ENCODE results near the gene PRMT9.
A peak's percentile ranks its signal among the peaks of the same experiment; 100 is the strongest.

The PRMT9 gene

DNA sequence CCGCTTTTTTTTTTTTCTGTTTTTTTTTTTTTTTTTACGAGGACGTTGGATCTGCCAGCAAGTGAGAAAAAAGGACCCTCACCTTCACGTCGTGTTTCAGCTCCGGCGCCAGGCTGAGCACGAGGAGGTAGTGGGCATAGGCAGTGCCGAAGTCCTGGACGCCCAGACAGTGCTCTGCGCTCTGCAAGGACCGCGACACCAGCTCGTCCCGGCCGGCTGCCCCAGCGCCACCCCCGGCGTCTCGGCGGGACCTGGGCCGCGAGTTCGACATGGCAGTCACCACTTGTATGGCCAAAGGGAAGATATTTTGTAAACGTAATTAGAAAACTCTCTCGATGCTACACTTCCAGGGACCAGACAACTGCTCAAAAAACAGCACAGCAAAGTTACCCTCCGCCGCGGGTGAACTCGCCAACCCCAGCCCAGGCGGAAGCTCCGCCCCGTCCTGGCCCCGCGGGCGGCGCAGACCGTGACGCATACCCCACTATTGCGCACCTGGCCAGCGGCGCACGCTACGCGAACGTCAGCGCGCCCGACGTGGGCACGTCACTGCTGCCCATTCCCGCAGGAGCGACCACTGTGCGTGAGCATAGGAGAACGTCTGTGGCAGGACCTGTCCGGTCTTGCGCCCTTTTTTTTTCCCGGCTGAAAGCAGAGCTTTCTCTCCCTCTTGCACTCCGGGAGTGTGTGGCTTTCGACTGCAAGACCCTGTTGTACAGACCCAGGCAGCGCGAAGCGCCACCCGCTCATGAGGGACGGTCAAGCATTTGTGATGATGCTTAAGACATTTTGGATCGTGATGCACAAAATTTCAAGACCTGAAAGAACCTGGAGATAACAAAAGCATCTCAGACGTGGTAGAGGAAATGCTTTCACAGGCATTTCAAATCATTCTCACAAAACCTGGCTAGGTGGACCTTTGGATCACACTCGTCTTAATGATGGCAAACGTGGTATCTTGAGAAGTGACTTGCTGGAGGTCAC is at the start of gene PRMT9:
TSS of gene PRMT9 (minus strand) at position 447 of the 984 bp plus-strand sequence. CDS start at position 271, 176 bp downstream.
- H3K4me3 ChIP-seq (ENCODE audit: low read length), result peak within 1 kb of the TSS; percentile 90
- no peak for TF ChIP-seq CTCF (conservative IDR thresholded peaks at IDR 0.05; ENCODE audit: low read length)
- peak; percentile 85 for DNase-seq (ENCODE audit: low read depth)

- peak overlapping the region; percentile 84 for H3K4me3 ChIP-seq (ENCODE audit: low read length)
- DNase-seq (ENCODE audit: low read depth), result peak; percentile 31
- no peak for TF ChIP-seq CTCF (conservative IDR thresholded peaks at IDR 0.05; ENCODE audit: low read length)
These were observed 48.7 kb upstream of the PRMT9 start for GRCh38 chr4:147732518-147733235.

- TF ChIP-seq CTCF (conservative IDR thresholded peaks at IDR 0.05; ENCODE audit: low read length), result no peak
- peak; percentile 79 for DNase-seq (ENCODE audit: low read depth)
- peak within 1 kb of the TSS; percentile 84 for H3K4me3 ChIP-seq (ENCODE audit: low read length)
These were observed 47.9 kb upstream of the PRMT9 start, which contains the start of gene ARHGAP10 for GRCh38 chr4:147731580-147732517. Gene ARHGAP10 (plus strand): TSS chr4:147732088. CDS start chr4:147732302, 214 bp downstream.

- 0 out of 2 replicates have a peak, but pooled peaks have one; percentile 11 for TF ChIP-seq CTCF (conservative IDR thresholded peaks at IDR 0.05; ENCODE audit: low read length)
- no peak for DNase-seq (ENCODE audit: low read depth)
- H3K4me3 ChIP-seq (ENCODE audit: low read length), result no peak overlapping the region
These were observed 46.4 kb upstream of the PRMT9 start for GRCh38 chr4:147730333-147730732.

DNA sequence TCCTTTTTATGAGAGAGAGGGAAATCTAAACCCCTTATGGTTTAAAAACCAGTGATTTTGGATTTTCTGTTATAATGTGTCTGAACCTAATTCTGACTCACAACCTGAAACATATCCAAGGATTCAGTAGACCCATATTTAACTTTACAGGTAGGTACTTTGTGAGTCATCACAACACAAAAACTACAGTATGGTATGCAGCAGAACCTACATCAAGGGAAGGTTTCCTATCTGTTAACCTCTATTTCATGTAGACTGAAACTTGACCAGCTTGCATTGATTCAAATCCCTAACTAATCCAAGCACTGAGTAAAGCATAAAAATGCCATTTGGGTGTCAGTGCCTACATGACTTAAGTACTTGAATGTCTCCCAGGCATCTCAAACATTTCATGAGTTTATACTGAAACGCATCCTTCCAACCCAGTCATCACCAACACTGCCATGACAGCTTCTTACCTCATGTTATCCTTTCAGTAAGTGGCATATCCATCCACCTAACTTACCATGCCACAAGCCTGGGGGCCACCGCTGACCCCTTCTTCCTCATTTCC is 43.6 kb upstream of the PRMT9 start:
- no peak for TF ChIP-seq CTCF (conservative IDR thresholded peaks at IDR 0.05; ENCODE audit: low read length)
- peak; percentile 36 for DNase-seq (ENCODE audit: low read depth)
- H3K4me3 ChIP-seq (ENCODE audit: low read length), result no peak overlapping the region

- no peak for DNase-seq (ENCODE audit: low read depth)
- H3K4me3 ChIP-seq (ENCODE audit: low read length), result no peak overlapping the region
- TF ChIP-seq CTCF (conservative IDR thresholded peaks at IDR 0.05; ENCODE audit: low read length), result no peak
These were observed 41.7 kb upstream of the PRMT9 start for GRCh38 chr4:147725673-147726072.
